DMS79 treated with DMSO at 0.1 percent for 48 hours (cell line): ENCODE data around the gene ZNF844.
"Not testable (repeated sequence)": the region's sequence is repeated elsewhere in the genome, so short reads cannot be mapped to it uniquely, and the experiment has no call there.

Source experiments
- DNase-seq: peaks from one replicate; lab custom pipeline; 2025; lab: John Stamatoyannopoulos, UW

The ZNF844 gene

GRCh38 chr19:12064590-12065538 lies at the start of gene ZNF844:
ZNF844 (plus strand) TSS chr19:12064731; CDS start chr19:12064874, 143 bp downstream.
- peak; percentile 79 for DNase-seq

GRCh38 chr19:12015015-12015752 lies 49.3 kb upstream of the ZNF844 start:
- DNase-seq: no peak

- DNase-seq: no peak
Measured at GRCh38 chr19:12015753-12016116, 48.8 kb upstream of the ZNF844 start.

GRCh38 chr19:12034198-12034597 lies 30.3 kb upstream of the ZNF844 start:
- no peak for DNase-seq

GRCh38 chr19:12034620-12035019 lies 29.9 kb upstream of the ZNF844 start:
- peak; percentile 25 for DNase-seq

- peak; percentile 96 for DNase-seq
Measured at GRCh38 chr19:12035220-12036172, 29.0 kb upstream of the ZNF844 start, which contains the start of gene ZNF433. ZNF433 (minus strand) TSS chr19:12035679; CDS start chr19:12035539, 140 bp downstream.

GRCh38 chr19:12042893-12043292 lies 21.6 kb upstream of the ZNF844 start:
- DNase-seq: no peak

- DNase-seq: no peak
Measured at GRCh38 chr19:12043752-12044422, 20.6 kb upstream of the ZNF844 start.

GRCh38 chr19:12047868-12048267 lies 16.7 kb upstream of the ZNF844 start:
- DNase-seq: no peak

- DNase-seq: peak; percentile 23
Measured at GRCh38 chr19:12052091-12052496, 12.4 kb upstream of the ZNF844 start.

- DNase-seq: peak; percentile 94
Measured at GRCh38 chr19:12052497-12053169, 11.9 kb upstream of the ZNF844 start, which contains the start of gene ZNF878. ZNF878 (minus strand) TSS chr19:12052961; CDS start chr19:12052801, 160 bp downstream.

GRCh38 chr19:12055784-12056183 lies 8.7 kb upstream of the ZNF844 start:
- DNase-seq: no peak

- DNase-seq: no peak
Measured at GRCh38 chr19:12075538-12076139, 11.1 kb downstream of the ZNF844 start.

- not testable (repeated sequence) for DNase-seq
Measured at GRCh38 chr19:12076331-12076730, 11.8 kb downstream of the ZNF844 start.

- DNase-seq: no peak
Measured at GRCh38 chr19:12077375-12077774, 12.8 kb downstream of the ZNF844 start.

- not testable (repeated sequence) for DNase-seq
Measured at GRCh38 chr19:12083336-12083735, 18.8 kb downstream of the ZNF844 start.

- no peak for DNase-seq
Measured at GRCh38 chr19:12085074-12085818, 20.7 kb downstream of the ZNF844 start.

GRCh38 chr19:12090807-12091206 lies 26.3 kb downstream of the ZNF844 start:
- DNase-seq: peak; percentile 43
